Right lung (tissue), 10 donors: Measurements from ENCODE around the gene ZFP57. TPM values are rescaled to one million over a fixed set of nuclear protein-coding genes. Genes with fewer than 3 reads are reported as not detected.

Source experiments
- DNase-seq, 2 donors: peaks; one replicate each; pipeline ENCODE4 v3.0.0-alpha.2; 2013
- long read RNA-seq, 8 donors: transcript quantifications; one replicate each; lab custom pipeline, GENCODE V29; 2026
- polyA plus RNA-seq, 5 donors: library from polyadenylated mRNA; unstranded; fragments of 120-200 nt; gene quantifications; one replicate each; pipeline versions ENCODE4 v1.2.1 to v1.2.3, GENCODE V29; 2013; ENCODE audit warnings: inconsistent platforms in 1 of 5, low replicate concordance in 1 of 5; ENCODE audit not compliant: insufficient read length in 5 of 5, insufficient read depth in 1 of 5

ZFP57 gene
- under 1 TPM in 1 of 5 donors, not detected in 4; 0.61 TPM for polyA plus RNA-seq
- long read RNA-seq, donor 1 = 0 reads
- long read RNA-seq, donor 2 = 0 reads
- long read RNA-seq, donor 3 = 0 reads
- long read RNA-seq, donor 4 = 0 reads
- long read RNA-seq, donor 5 = 0 reads
- long read RNA-seq, donor 6 = 0 reads
- long read RNA-seq, donor 7 = 0 reads
- long read RNA-seq, donor 8 = 0 reads

DNA sequence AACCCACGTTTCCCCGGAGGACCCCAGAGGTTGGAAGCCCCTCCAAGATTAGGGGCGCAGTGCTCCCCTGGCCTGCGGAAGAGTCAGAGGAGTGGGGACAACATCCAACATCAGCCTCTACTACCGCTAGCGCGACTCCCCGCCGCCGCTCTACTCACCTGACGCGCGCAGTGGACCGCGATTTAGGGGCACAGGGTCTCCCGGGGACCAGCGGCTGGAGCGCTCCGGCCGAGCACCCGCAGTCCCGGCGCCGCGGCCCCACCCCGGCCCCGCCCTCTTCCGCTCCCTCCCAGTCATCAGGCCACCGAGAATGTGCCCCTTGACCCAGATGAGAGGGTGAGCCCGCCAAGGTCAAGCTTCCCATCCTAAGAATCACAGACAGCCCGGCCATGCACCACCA, at the start of gene ZFP57:
TSS of gene ZFP57 (minus strand) at position 249 of the 400 bp plus-strand sequence. CDS start 4,149 bp downstream, outside the sequence.
- DNase-seq = no peak

DNA sequence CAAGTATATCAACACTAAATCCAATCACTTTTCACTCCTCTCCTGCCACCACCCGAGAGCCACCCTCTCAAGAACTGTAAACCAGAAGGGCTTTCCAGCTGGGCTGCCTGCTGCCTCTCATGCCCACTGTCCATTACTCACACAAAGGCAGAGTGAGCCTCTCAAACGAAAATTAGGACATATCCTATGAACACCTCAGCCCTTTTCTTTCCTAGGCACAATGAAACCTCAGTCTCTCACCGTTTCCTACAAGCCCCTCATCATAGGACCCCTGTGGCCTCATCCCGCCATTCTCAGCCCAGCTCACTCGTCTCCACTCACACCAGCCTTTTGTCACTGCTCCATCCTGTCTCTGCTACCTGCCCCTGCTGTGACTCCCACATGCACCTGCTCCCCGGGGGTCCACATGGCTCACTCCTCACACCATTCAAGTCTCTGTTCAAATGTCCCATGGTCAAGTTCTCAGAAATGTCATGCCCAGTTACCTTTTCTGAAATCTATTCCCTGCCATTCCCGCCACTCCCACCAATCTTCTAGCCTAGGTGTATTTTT, 49.7 kb upstream of the ZFP57 start:
- no peak for DNase-seq

DNA sequence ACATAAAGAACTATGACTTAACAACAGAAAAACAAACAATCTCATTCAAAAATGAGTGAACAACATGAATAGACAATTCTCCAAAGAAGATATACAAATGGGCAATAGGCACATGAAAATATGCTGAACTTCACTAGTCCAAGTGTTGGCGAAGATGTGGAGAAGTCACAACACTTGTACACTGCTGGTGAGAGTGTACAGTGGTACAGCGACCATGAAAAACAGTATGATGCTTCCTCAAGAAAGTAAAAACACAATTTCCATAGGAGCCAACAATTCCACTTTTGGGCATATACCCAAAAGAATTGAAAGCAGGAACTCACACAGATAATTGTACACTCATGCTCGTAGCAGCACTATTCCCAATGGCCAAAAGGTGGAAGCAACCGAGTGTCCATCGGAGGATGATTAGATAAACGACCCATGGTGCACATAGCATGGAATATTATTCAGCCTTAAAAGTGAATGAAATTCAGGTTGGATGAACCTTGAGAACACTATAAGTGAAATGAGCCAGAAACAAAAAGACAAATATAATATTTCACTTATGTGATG, 48.9 kb upstream of the ZFP57 start:
- no peak for DNase-seq

DNA sequence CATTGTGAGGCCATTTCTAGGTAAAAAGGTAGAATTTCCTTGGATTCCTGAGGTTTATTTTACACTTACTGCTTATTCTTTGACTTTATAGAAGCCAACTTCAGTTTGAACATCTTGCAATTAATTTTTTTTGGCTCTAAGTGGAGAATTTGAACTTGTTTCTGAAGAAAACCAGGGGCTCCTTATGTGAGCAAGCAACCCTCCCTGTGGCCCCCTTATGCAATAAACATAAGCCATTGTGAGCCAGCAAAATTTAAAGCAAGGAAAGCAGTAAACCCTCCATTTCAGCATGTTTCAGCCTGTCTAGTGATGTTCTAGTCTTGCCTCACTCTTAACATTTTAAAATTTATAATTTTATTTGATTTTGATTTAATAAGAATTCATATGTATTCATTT, 47.9 kb upstream of the ZFP57 start:
- no peak for DNase-seq

DNA sequence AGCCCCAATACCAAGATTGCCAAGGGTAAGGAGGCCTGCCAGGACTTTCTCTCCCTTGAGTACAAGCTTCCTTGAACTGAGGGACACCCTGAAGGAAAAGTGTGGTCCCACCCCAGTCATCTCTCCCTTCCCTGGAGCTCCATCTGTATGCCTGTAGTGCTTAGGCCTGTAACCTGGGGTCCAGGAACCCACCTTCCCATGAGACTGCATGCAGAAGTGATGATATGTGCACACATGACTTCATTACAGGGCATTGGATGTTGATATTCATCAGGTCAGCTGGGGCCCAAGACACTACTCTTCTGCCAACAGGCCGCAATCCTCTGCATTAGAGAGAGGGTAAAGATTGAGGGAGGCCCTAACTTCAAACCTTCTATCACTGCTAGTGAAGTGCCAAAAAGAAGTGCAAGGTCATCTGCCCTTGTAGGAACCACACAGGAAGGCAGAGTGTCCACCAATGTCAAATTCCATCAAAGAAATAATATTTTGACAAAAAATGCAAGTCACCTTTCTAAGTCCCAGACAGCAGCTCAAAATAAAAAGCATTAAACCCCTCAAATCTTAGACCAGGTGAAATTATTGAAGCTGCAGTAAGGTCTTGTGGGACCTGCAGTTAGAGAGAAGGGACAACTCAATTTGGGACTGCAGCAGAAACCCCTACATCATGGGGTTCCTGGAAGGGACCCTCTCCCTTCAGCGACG, 47.4 kb upstream of the ZFP57 start:
- DNase-seq = no peak

DNA sequence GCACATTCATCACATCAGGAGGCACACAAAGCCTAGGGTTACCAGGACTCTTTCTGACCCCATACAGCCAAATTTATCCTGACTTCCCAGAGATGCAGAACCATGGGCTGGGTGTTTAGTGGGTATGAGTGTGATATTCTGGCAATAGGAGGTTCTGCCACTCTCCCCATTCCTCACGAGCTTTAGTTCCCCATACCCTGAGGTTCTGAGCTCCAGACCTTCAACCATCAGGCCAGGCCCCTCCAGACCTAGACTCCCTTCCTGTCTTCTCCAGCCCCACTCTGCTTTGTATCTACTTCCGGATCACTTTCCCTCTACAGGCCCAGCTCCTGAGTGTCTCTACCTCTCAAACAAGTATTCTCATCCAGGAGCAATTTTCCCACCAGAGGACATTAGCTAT, 46.7 kb upstream of the ZFP57 start:
- DNase-seq = no peak

DNA sequence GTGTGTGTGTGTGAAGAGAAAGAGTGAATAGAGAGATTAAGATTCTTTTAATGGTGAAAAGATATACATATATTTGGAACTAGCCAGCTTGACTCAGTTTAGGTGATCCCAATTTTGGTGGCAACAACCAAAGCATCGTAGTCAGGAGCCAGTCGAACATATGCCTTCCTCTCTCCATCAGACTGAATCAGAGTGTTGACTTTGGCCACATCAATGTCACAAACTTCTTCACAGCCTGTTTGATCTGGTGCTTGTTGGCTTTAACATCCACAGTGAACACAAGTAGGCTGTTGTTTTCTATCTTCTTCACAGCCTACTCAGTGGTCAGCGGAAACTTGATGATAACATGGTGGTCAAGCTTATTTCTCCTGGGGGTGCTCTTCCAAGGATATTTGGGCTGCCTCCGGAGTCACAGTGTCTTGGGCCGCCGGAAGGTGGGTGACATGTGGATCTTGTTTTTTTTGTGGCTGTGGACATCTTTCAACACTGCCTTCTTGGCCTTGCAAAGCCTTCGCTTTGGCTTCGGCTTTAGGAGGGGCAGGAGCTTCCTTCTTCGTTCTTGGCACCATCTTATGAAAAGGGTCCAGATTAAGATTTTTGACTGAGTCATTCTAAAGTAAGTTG, 45.7 kb upstream of the ZFP57 start:
- DNase-seq = no peak

DNA sequence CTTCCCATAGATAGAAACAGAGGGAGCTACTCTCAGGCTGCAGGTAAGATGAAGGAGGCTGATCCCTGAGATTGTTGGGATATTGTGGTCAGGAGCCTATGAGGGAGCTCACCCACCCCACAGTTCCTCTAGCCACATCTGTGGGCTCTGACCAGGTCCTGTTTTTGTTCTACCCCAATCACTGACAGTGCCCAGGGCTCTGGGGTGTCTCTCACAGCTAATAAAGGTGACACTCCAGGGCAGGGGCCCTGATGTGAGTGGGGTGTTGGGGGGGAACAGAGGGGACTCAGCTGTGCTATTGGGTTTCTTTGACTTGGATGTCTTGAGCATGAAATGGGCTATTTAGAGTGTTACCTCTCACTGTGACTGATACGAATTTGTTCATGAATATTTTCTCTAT, 45.0 kb upstream of the ZFP57 start:
- no peak for DNase-seq

DNA sequence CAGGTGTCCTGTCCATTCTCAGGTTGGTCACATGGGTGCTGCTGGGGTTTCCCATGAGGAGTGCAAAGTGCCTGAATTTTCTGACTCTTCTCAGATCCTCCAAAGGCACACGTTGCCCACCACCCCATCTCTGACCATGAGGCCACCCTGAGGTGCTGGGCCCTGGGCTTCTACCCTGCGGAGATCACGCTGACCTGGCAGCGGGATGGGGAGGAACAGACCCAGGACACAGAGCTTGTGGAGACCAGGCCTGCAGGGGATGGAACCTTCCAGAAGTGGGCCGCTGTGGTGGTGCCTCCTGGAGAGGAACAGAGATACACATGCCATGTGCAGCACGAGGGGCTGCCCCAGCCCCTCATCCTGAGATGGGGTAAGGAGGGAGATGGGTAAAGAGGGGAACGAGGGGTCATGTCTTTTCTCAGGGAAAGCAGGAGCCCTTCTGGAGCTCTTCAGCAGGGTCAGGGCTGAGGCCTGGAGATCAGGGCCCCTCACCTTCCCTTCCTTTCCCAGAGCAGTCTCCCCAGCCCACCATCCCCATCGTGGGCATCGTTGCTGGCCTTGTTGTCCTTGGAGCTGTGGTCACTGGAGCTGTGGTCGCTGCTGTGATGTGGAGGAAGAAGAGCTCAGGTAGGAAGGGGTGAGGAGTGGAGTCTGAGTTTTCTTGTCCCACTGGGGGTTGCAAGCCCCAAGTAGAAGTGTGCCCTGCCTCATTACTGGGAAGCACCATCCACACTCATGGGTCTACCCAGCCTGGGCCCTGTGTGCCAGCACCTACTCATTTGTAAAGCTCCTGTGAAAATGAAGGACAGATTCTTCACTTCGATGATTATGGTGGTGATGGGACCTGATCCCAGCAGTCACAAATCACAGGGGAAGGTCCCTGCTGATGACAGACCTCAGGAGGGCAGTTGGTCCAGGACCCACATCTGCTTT, 44.3 kb upstream of the ZFP57 start:
- no peak for DNase-seq

DNA sequence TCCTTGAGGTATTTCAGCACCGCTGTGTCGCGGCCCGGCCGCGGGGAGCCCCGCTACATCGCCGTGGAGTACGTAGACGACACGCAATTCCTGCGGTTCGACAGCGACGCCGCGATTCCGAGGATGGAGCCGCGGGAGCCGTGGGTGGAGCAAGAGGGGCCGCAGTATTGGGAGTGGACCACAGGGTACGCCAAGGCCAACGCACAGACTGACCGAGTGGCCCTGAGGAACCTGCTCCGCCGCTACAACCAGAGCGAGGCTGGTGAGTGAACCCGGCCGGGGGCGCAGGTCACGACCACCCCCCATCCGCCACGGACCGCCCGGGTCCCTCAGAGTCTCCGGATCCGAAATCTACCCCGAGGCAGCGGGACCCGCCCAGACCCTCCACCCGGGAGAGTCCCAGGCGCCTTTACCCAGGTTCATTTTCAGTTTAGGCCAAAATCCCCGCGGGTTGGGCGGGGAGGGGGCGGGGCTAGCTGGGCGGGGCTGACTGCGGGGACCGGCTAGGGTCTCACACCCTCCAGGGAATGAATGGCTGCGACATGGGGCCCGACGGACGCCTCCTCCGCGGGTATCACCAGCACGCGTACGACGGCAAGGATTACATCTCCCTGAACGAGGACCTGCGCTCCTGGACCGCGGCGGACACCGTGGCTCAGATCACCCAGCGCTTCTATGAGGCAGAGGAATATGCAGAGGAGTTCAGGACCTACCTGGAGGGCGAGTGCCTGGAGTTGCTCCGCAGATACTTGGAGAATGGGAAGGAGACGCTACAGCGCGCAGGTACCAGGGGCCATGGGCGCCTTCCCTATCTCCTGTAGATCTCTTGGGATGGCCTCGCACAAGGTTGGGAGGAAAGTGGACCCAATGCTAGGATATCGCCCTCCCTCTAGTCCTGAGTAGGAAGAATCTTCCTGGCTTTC, 43.0 kb upstream of the ZFP57 start:
- DNase-seq = no peak

DNA sequence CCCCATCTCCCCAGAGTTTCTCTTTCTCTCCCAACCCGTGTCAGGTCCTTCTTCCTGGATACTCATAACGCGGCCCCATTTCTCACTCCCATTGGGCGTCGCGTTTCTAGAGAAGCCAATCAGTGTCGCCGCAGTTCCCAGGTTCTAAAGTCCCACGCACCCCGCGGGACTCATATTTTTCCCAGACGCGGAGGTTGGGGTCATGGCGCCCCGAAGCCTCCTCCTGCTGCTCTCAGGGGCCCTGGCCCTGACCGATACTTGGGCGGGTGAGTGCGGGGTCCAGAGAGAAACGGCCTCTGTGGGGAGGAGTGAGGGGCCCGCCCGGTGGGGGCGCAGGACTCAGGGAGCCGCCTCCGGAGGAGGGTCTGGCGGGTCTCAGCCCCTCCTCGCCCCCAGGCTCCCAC, 42.3 kb upstream of the ZFP57 start, which contains the start of gene HLA-F:
TSS of gene HLA-F (plus strand) at position 173 of the 404 bp plus-strand sequence. CDS start at position 203, 30 bp downstream.
- peak; percentile 40 to 64 for DNase-seq

DNA sequence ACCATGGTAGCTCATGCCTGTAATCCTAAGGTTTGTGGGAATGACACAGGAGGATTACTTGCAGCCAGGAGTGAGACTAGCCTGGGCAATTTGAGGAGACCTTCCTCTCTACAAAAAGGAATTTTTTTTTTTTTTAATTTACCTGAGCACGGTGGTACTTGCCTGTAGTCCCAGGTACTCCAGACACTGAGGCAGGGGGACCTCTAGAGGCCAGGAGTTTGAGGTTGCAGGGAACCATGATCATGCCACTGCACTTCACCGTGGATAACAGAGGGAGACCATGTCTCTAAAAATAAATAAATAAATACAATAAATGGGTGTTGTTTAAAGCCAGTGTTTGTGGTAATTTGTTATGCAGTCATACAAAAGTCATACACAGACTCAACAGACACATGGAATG, 39.9 kb upstream of the ZFP57 start:
- no peak for DNase-seq

DNA sequence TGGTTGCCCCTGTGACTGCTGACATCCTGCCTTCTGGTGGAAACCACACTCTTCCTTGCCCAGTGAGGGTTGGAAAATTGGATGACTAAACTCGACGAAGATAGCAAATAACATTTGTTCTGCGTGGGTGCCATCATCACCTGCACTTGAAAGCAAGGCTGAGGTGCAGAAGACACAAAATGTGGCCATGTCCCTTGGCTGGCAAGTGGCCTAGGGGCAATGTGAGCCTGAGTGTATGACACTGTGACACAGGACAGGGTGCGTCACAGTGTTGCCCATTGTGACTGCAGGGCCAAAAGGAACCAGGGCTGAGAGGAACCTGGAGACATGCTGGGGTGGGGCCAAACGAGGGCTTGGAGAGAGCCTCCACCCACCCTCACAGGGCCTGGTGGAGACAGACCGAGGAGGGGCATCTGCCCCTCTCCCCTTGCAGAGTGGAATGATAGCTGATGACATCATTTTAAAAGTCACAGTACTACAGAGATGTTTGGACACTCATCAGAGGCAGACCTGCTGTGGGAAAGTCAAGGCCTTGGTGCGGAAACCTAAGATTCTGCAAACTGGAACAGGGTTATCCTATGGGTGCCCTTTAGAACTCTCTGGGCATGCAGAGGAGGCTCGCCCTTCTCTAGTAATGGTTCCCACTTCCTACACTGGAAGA, 29.5 kb upstream of the ZFP57 start:
- no peak for DNase-seq

DNA sequence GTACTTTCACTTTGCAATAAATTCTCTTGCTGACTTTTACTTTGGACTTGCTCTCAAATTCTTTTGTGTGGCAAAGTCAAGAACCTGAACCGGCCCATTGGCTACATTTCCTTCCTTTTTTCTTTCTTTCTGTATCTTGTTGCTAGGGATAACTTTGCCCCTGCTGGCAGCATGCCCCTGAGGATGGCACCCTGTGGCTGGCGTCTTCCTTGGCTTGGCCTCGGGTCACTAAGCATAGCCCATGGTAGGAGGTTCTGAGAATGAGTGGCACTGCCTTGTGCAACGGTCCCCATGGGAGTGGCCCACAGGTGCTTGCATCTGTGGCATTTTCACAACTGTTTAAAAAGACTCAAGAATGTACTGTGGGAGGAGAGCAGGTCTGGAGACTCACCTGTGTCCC, 28.2 kb upstream of the ZFP57 start:
- no peak for DNase-seq

DNA sequence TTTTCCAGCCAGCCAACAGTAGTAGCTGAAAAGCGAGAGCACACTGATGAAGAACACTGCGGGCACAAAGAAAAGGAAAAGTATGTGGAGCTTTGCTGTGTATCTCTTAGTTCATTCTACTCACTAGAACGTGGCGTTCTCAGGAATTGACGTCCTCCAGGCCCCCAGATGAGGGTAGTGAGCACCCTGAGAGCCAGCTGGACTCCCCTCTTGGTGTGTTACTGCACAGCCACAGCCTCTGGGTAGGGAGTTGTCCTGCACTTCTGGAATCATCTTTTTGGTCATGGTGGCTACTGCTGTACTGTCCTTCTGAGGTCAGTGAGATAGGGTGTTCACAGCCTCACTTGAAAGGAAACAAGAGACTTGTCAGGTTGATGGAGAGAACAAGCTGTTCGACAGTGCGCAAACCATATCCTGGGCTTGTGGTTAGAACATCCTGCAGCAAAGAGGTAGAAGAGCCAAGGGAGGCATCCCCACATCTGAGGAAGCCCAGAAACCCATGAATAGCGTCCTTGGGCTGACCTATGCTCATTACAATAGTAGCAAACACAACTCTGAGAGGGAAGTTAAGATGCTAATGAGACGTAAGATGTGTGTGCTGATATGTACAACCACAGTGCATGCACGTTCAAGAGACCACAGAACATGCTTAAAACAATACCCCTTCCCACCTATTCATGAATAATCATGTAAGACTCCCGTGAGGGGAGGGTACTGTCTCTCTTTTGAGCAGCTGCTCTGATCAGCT, 27.7 kb upstream of the ZFP57 start:
- DNase-seq = no peak

DNA sequence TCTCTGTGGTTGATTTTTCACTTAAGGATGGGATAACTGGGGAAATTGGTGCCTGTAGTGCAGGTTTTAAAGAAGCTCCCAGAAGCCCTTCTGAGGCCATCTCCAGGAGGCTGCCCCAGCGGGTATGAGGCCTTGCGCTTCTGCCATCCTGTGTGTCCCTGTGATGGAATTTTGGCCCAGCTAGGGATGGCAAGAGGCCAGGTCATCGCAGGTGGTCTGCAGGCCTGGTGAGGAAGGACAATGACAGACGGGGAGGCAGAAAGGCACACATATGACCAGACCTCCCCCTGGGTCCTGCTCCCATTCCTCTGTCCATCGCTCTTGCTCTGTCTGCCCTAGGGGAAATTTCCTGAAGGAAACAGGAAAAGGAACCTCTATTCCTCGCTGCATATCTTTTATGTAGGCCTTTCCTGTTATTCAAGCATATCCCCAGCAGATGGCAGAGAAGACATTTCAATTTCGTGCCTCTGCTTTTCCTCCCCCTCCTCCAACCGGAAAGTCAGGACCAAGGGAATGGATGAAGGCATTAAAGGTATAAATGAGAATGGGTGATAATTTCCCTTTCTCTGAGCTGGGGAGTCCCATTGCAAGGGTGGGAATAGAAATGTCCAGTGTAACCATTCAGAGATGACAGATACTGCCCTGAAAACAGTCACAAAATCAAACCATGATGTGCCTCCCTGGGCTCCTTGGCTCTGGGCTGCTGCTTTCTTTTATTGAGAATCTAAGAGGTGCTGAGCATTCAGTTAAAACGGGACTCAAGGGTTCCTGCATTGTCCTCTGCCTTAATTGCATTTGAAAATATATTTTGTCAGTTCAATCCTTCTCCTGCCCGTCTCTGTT, 24.7 kb upstream of the ZFP57 start:
- peak; percentile 21 to 52 for DNase-seq

DNA sequence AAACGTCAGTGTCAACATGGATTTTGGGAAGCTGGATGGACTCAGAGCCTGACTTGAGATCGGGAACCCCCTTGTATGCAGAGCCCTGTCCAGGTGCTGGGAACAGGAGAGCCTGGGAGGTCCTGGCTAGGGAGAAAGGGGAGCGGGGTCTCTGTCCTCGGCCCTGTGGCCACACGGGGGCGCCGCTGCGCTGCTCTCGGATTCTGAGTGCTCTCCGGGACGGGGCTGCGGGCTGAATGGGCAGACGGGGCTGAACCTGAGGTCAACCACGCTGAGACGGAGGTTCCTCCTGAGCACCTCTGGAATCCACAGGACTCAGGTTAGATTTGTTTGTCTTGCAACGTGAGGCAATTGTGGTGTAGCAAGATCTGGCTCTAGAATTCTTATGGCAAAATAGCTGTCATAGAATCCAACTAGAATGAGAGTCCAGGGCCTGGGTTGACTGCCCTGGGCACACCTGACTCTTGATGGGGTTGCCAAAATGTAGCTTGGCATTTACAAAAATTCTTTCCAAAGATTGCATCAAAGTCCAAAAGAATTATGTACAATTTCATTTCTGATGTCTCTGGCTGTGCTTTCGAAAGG, 21.7 kb upstream of the ZFP57 start:
- DNase-seq = peak in 1 of 2 donors; percentile 17
